ENCODE measurements around the gene LLGL2. TPM values are rescaled to one million over a fixed set of nuclear protein-coding genes. Genes with fewer than 3 reads are reported as not detected.

The LLGL2 gene
- total RNA-seq, 1 donor from 2014 or later: 111 TPM

- Histone ChIP-seq H3K27ac (no peak overlapping the region), H3K36me3 (peaks cover 49% of the 10 kb centered on the region), H3K9me3 (no peaks in the 10 kb centered on the region), H3K4me3 (no peak overlapping the region), H3K4me1 (peaks cover 13% of the 10 kb centered on the region), H3K27me3 (ENCODE audit: low read depth) (no peaks in the 10 kb centered on the region)
- TF ChIP-seq CTCF (IDR thresholded peaks at IDR 0.05): no peak
- intact Hi-C loops (cut with DNase I): no loop called here
- no peak for ATAC-seq
- DNase-seq: no peak
These were observed 36.6 kb downstream of the LLGL2 start for GRCh38 chr17:75561927-75562603.

DNA sequence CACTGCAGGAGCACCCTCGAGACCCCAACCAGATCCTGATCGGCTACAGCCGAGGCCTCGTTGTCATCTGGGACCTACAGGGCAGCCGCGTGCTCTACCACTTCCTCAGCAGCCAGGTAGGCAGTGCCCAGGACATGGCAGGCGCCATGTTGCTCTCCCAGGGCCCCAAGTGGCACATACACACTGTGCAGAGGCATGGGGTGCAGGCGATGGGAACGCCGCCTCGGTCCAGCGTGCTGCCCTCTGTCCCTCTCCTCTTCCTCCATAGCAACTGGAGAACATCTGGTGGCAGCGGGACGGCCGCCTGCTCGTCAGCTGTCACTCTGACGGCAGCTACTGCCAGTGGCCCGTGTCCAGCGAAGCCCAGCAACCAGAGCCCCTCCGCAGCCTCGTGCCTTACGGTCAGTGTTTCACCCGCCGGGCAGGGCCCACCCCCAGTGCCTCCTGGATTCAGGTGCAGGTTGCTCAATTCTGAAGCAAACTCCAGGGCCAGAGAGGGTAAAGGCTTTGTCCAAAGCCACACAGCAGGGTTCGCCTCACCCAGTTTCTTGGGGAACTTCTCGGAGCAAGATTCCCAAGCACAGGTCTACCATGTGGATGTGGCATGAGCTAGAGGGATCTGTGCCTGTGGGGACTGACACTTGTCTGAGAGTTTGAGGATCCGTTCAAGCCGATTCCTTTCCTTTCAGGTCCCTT, 37.7 kb downstream of the LLGL2 start:
- TF ChIP-seq CTCF (IDR thresholded peaks at IDR 0.05): no peak
- intact Hi-C loops (cut with DNase I): no loop called here

GRCh38 chr17:75564195-75564594, 38.7 kb downstream of the LLGL2 start:
- Histone ChIP-seq H3K36me3 (peaks cover 61% of the 10 kb centered on the region), H3K4me1 (no peaks in the 10 kb centered on the region), H3K4me3 (no peak overlapping the region), H3K27me3 (ENCODE audit: low read depth) (no peaks in the 10 kb centered on the region), H3K9me3 (no peaks in the 10 kb centered on the region), H3K27ac (no peak overlapping the region)
- ATAC-seq: no peak
- intact Hi-C loops (cut with DNase I): no loop called here
- no peak for TF ChIP-seq CTCF (IDR thresholded peaks at IDR 0.05)
- DNase-seq: no peak

More for the DNA sequence above, 37.7 kb downstream of the LLGL2 start:
- H3K9me3 ChIP-seq: no peaks in the 10 kb centered on the region
- peaks cover 1% of the 10 kb centered on the region for H3K4me1 ChIP-seq
- H3K4me3 ChIP-seq: no peak overlapping the region
- H3K27ac ChIP-seq: no peak overlapping the region
- no peak for ATAC-seq
- no peak for DNase-seq
- H3K27me3 ChIP-seq (ENCODE audit: low read depth): no peaks in the 10 kb centered on the region
- H3K36me3 ChIP-seq: peaks cover 55% of the 10 kb centered on the region

DNA sequence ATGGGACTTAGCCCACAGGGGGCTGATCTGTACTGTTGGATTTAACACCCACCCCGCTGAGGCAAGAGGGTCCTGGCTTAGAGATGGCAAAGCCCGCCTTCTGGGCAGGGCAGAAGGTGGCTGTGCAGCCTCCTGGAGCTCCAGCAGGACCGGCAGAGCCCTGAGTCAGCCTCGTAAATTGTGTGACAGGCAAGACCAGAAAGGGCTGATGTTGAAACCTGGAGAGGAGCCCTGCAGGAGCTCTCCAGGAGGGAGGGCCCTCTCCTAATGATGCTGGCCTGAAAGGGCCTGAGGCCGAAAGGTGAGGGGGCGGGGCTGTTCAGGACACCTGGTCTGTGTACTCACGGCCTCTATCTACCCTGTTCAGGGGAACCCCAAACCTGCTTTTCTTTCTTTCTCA, 39.6 kb downstream of the LLGL2 start:
- ATAC-seq: peak in 1 of 2 donors; percentile 51
- no peak for DNase-seq
- Histone ChIP-seq H3K4me3 (no peak overlapping the region), H3K36me3 (peaks cover 62% of the 10 kb centered on the region), H3K27ac (no peak overlapping the region), H3K4me1 (no peaks in the 10 kb centered on the region), H3K9me3 (no peaks in the 10 kb centered on the region), H3K27me3 (ENCODE audit: low read depth) (no peaks in the 10 kb centered on the region)
- intact Hi-C loops (cut with DNase I): no loop called here
- TF ChIP-seq CTCF (IDR thresholded peaks at IDR 0.05): no peak

DNA sequence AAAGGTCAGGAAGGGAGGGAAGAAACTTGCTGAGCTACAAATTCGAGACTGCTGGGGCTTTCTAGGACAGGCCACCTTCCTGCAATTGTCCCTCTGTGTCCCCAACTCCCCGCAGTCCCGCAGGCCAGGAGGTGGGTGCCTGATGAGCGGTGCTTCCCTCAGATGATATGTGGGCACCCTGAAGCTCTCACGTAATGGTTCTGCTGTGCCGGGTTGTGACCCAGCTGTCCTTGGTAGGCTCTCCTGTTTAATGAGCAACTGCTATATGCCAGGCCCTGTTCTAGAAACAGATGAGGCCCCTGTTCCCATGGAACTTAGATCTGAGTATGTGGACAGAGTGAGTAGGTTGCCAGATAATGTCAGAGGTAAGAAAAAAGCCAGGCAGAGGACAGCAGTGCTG, 40.1 kb downstream of the LLGL2 start:
- Histone ChIP-seq H3K27ac (no peak overlapping the region), H3K9me3 (no peaks in the 10 kb centered on the region), H3K4me3 (no peak overlapping the region), H3K36me3 (peaks cover 67% of the 10 kb centered on the region), H3K4me1 (no peaks in the 10 kb centered on the region), H3K27me3 (ENCODE audit: low read depth) (no peaks in the 10 kb centered on the region)
- TF ChIP-seq CTCF (IDR thresholded peaks at IDR 0.05): no peak
- no peak for ATAC-seq
- no peak for DNase-seq
- intact Hi-C loops (cut with DNase I): no loop called here

Measured in lower lobe of right lung (tissue), 2 donors.